ENCODE results near the gene ZFR. TPM values are rescaled to one million over a fixed set of nuclear protein-coding genes. Genes with fewer than 3 reads are reported as not detected.

ZFR gene
- total RNA-seq, 1 donor from 2014 or later, result 60.3 TPM

- DNase-seq, result no peak
- Histone ChIP-seq H3K4me1 (peaks cover 66% of the 10 kb centered on the region), H3K27ac (replicated peaks) (peak overlapping the region; percentile 99), H3K9me3 (replicated peaks) (no peaks in the 10 kb centered on the region), H3K27me3 (ENCODE audit: low read depth) (no peaks in the 10 kb centered on the region), H3K4me3 (peak overlapping the region; percentile 86), H3K36me3 (no peaks in the 10 kb centered on the region)
- TF ChIP-seq, protein P1, sequence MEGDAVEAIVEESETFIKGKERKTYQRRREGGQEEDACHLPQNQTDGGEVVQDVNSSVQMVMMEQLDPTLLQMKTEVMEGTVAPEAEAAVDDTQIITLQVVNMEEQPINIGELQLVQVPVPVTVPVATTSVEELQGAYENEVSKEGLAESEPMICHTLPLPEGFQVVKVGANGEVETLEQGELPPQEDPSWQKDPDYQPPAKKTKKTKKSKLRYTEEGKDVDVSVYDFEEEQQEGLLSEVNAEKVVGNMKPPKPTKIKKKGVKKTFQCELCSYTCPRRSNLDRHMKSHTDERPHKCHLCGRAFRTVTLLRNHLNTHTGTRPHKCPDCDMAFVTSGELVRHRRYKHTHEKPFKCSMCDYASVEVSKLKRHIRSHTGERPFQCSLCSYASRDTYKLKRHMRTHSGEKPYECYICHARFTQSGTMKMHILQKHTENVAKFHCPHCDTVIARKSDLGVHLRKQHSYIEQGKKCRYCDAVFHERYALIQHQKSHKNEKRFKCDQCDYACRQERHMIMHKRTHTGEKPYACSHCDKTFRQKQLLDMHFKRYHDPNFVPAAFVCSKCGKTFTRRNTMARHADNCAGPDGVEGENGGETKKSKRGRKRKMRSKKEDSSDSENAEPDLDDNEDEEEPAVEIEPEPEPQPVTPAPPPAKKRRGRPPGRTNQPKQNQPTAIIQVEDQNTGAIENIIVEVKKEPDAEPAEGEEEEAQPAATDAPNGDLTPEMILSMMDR (IDR thresholded peaks at IDR 0.05; ENCODE audit: borderline replicate concordance), result no peak
- intact Hi-C loops (cut with micrococcal nuclease), result no loop called here
Measured at GRCh38 chr5:32311404-32312196, 132.9 kb downstream of the ZFR start.

DNA sequence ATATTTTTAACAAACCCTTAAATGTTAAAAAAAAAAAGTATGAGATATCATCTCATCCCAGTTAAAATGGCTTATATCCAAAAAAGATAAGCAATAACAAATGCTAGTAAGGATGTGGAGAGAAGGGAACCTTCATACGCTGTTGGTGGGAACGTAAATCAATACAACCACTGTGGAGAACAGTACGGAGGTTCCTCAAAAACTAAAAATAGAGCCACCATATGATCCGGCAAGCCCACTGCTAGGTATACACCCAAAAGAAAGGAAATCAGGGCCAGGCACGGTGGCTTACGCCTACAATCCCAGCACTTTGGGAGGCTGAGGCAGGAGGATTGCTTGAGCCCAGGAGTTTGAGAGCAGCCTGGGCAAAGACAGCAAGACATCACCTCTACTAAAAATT is 134.8 kb downstream of the ZFR start:
- peak overlapping the region; percentile 68 for H3K27ac ChIP-seq (replicated peaks)
- TF ChIP-seq, protein P1 (IDR thresholded peaks at IDR 0.05; ENCODE audit: borderline replicate concordance), result no peak
- no peaks in the 10 kb centered on the region for H3K36me3 ChIP-seq
- intact Hi-C loops (cut with micrococcal nuclease), result no loop called here
- peaks cover 75% of the 10 kb centered on the region for H3K4me1 ChIP-seq
- H3K27me3 ChIP-seq (ENCODE audit: low read depth), result no peaks in the 10 kb centered on the region
- no peak overlapping the region for H3K4me3 ChIP-seq
- H3K9me3 ChIP-seq (replicated peaks), result no peaks in the 10 kb centered on the region
- no peak for DNase-seq

DNA sequence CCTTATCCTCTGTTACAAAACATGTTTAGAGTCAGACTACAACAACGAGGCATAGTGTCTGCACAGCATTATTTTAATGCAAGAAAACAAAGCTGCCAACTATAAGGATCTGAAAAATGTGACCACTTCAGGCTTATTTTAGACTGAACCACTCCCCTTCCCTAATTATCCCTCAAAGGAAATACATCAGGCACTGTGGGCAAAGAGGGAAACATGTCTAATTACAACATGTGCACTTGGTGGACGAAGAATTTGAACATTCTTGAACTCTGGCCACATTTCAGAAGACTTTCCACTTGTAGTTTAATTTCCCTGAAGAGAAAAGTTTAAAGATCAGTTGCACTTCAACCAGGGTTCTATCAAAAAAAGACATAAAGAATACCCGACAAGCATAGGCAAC is 135.6 kb downstream of the ZFR start:
- no peak for DNase-seq

GRCh38 chr5:32307769-32308194 is 136.8 kb downstream of the ZFR start:
- no peak for DNase-seq
- Histone ChIP-seq H3K27ac (replicated peaks) (peak overlapping the region; percentile 68), H3K9me3 (replicated peaks) (no peaks in the 10 kb centered on the region), H3K4me1 (peaks cover 75% of the 10 kb centered on the region), H3K4me3 (no peak overlapping the region), H3K27me3 (ENCODE audit: low read depth) (no peaks in the 10 kb centered on the region), H3K36me3 (no peaks in the 10 kb centered on the region)
- TF ChIP-seq, protein P1 (IDR thresholded peaks at IDR 0.05; ENCODE audit: borderline replicate concordance), result no peak
- intact Hi-C loops (cut with micrococcal nuclease), result no loop called here

More for the DNA sequence above, 135.6 kb downstream of the ZFR start:
- peaks cover 75% of the 10 kb centered on the region for H3K4me1 ChIP-seq
- intact Hi-C loops (cut with micrococcal nuclease), result no loop called here
- H3K9me3 ChIP-seq (replicated peaks), result no peaks in the 10 kb centered on the region
- peak overlapping the region; percentile 68 for H3K27ac ChIP-seq (replicated peaks)
- H3K36me3 ChIP-seq, result no peaks in the 10 kb centered on the region
- no peaks in the 10 kb centered on the region for H3K27me3 ChIP-seq (ENCODE audit: low read depth)
- TF ChIP-seq, protein P1 (IDR thresholded peaks at IDR 0.05; ENCODE audit: borderline replicate concordance), result no peak
- no peak overlapping the region for H3K4me3 ChIP-seq

DNA sequence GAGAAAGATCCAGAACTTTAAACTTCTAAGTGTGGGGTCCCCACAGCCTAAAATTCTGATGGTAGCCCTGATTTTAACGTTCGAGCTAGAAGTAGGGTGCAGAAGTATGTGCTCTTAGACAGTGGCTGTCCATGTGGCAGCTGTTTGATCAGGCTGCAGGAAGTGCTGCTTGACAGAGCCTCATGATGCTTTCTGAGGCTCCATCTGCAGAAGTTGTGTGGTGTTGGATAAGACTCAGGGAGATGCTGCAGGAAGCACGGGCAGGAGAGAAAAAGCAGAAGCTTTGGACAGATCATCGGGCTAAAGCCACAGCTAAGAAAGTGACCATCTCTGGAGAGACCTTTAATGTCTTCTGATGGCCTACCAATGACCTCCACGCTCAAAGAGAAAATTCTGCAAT is 139.9 kb downstream of the ZFR start:
- H3K27ac ChIP-seq (replicated peaks), result no peak overlapping the region
- H3K4me1 ChIP-seq, result peaks cover 67% of the 10 kb centered on the region

More for the DNA sequence above, 139.9 kb downstream of the ZFR start:
- Histone ChIP-seq H3K9me3 (replicated peaks) (no peaks in the 10 kb centered on the region), H3K27me3 (ENCODE audit: low read depth) (no peaks in the 10 kb centered on the region), H3K4me3 (no peak overlapping the region), H3K36me3 (peaks cover 6% of the 10 kb centered on the region)
- TF ChIP-seq, protein P1 (IDR thresholded peaks at IDR 0.05; ENCODE audit: borderline replicate concordance), result no peak
- no peak for DNase-seq
- intact Hi-C loops (cut with micrococcal nuclease), result no loop called here

Small RNAs within 50 kb of the gene (microRNA-seq; reads per million reads assigned to microRNA genes)
- gene MIR579, result 5.0 reads per million, percentile 13 among the genes with 10 or more reads in this experiment

Other genes with a start within 250 kb of the ZFR start
- 13.8 TPM for gene MTMR12, start 131.8 kb downstream of the ZFR start, total RNA-seq
- 222 TPM for gene SUB1, start 140.8 kb upstream of the ZFR start, total RNA-seq

All from left ventricle myocardium inferior (tissue), 1 donor.